ENCODE results near the gene OR52E1.
"Not testable (repeated sequence)": the region's sequence is repeated elsewhere in the genome, so short reads cannot be mapped to it uniquely, and the experiment has no call there.

Gene OR52E1

DNA sequence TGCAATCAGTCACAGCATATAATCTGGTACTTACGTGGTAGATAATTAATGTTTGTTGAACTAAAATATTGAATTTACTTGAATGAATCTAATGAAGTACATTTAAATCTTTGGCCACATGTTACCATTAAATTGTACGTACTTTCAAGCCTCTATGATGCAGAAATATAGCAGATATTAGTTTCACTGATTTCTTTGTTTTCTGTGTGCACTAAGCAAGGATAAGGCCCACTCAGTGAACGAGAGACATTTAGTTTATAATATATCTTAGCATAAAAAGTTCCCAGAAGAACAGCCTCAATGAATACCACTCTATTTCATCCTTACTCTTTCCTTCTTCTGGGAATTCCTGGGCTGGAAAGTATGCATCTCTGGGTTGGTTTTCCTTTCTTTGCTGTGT lies at the start of gene OR52E1:
TSS of gene OR52E1 (plus strand) at position 301 of the 400 bp plus-strand sequence.
- no peak for FAIRE-seq

DNA sequence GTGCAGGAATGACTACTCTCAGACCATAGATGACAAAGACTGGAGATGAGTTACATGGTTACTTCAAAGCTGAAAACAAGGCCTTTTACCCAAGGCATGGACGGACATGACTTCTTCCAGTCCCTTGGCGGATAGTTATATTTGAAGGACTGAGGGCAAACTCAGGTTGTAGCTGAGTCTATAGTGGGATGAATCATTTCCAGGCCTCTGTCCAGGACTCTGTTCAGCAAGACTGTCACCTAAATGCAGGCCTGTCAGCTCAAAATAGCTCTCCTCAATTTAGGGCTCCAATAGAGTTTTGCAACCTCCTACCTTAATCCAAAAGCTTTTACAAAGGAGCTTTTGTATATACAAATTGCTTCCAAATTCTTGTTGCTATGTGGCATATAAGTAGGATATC lies 47.4 kb upstream of the OR52E1 start:
- no peak for FAIRE-seq

- no peak for FAIRE-seq
These were observed 32.7 kb upstream of the OR52E1 start for GRCh38 chr11:5036669-5037068.

GRCh38 chr11:5037926-5038325 lies 31.4 kb upstream of the OR52E1 start:
- FAIRE-seq, result no peak

DNA sequence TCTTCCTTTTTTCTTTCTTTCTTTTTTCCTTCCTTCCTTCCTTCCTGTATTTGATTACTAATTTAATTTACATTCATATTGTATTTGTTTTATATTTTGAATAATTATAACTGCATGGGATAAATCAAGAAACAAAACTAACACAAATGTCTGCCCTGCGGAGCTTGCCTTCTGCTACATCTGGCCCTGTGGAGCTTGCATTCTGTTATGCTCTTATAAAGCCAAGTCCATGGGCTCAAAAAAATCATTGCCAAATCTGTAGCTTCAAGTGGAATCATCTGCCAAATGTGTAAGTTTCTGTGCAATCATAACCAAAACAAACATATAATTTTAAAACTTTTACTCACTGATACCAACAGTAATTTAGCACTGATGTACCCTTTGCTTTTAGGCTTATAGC lies 31.0 kb upstream of the OR52E1 start:
- FAIRE-seq, result no peak

DNA sequence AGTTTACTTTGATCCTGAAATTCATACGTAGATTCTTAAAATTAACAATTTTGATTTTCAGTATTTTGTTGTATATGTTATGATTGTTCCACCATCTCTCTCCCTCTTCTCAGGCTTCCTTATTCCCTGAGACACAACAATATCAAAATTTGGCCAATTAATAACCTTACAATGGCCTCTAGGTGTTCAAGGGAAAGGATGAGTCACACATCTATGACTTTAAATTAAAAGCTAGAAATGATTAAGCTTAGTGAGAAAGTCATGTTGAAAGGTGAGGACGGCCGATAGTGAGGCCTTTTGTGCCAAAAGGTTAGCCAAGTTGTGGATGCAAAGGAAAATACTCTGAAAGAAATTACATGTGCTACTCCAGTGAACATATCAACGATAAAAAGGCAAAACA lies 28.5 kb upstream of the OR52E1 start:
- no peak for FAIRE-seq

DNA sequence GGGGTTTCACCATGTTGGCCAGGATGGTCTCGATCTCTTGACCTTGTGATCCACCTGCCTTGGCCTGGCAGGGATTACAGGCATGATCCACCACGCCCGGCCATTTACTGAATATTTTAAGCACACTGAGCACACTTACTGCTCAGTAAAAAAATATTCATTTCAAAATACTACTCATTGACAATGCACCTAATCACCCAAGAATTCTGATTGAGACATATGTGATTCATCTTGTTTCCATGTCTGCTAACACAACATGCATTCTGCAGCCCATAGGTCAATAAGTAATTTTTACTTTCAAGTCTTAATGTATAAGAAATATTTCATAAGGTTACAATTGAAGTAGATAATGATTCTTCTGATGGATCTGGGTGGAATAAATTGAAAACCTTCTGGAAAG lies 27.3 kb upstream of the OR52E1 start:
- FAIRE-seq, result no peak

GRCh38 chr11:5043380-5043779 lies 26.0 kb upstream of the OR52E1 start:
- FAIRE-seq, result no peak

GRCh38 chr11:5046226-5046625 lies 23.1 kb upstream of the OR52E1 start, which contains the start of gene OR52J3:
Gene OR52J3 (plus strand): TSS chr11:5046526. CDS start chr11:5046526, 0 bp downstream.
- no peak for FAIRE-seq

- no peak for FAIRE-seq
These were observed 22.5 kb upstream of the OR52E1 start for GRCh38 chr11:5046754-5047330.

- not testable (repeated sequence) for FAIRE-seq
These were observed 10.7 kb upstream of the OR52E1 start for GRCh38 chr11:5058679-5059078.

- FAIRE-seq, result no peak
These were observed 10.0 kb upstream of the OR52E1 start, which contains the start of gene OR52E2 for GRCh38 chr11:5059391-5059790. Gene OR52E2 (minus strand): TSS chr11:5059627. CDS start chr11:5059627, 0 bp downstream.

GRCh38 chr11:5065027-5065426 lies 4.3 kb upstream of the OR52E1 start:
- no peak for FAIRE-seq

- FAIRE-seq, result no peak
These were observed 2.4 kb downstream of the OR52E1 start for GRCh38 chr11:5071799-5072198.

GRCh38 chr11:5081405-5081804 lies 12.0 kb downstream of the OR52E1 start:
- no peak for FAIRE-seq

DNA sequence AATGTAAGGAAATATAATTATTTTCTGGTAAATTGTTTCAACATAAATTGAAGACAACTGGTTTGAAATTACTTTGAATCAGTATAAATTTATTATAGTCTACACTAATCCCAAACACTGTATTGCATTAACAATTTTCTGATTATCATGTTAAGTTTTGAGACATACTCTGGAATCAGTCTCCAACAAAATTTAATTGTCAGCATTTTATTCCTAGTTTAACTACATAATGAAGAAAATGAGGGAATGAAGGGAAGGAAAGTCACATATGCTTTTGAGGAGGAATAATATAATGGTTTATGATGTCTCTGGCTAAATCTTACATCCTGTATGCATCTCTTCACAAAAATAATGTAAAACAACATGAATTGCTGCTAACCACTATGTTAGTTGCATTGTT lies 14.2 kb downstream of the OR52E1 start:
- no peak for FAIRE-seq

DNA sequence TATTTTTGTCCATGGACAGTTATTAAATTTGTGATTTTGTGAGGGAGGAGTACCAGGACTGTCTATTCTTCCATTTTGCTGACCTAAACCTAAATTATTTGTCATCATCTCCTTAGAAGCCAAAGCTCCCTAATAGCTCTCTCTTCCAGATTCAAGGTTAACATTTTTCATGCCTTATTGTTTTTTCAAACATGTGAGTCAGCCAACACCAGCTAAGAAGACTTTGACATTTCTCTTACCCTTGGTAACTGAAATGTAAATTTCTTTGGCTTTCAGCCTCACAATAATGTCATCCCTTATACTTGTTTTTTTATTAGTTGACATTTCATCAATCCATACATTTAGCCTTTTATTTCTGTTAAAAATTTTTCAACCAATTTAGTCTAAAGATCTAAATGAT lies 19.2 kb downstream of the OR52E1 start:
- FAIRE-seq, result no peak

- no peak for FAIRE-seq
These were observed 21.3 kb downstream of the OR52E1 start for GRCh38 chr11:5090668-5091067.

GRCh38 chr11:5092821-5093585 lies 23.6 kb downstream of the OR52E1 start:
- no peak for FAIRE-seq

- no peak for FAIRE-seq
These were observed 26.6 kb downstream of the OR52E1 start for GRCh38 chr11:5096011-5096410.

DNA sequence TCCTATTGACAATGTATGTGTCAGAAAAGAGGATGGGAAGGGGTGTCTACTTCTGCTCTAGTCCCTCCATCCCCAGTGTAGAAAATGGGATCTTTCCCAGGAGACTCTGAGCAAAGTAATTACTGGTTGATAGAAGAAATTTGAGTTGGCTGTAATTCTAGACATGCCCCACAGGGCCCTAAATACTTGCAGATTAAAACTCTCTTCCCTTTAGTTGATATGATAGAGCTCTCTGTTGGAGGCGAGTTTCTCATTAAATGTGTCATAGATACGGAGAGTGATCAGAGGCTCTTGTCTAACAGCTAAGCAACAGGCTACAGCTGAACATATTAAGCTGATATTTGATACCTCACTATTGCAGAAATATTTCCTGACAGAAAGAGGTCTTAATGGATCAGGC lies 32.9 kb downstream of the OR52E1 start:
- no peak for FAIRE-seq

DNA sequence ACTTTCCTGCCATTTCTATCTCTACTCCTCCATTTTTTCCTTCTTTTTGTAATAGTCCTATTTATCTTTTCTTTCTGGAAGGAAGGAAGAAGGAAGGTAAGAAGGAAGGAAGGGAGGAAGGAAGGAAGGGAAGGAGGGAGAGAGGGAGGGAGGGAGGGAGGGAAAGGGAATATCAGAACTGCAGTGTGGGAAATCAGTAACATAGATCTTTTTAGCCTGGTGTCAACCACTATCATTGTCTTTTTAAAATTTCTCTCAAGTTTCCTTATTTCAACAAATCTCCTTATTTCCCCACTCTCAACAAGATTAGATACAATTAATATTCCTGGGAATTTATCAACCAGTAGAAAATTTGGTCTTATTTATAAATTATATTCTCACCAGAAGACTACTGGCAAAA lies 33.7 kb downstream of the OR52E1 start:
- FAIRE-seq, result no peak

- no peak for FAIRE-seq
These were observed 37.9 kb downstream of the OR52E1 start for GRCh38 chr11:5107285-5107684.

GRCh38 chr11:5115339-5115738 lies 46.0 kb downstream of the OR52E1 start:
- no peak for FAIRE-seq

DNA sequence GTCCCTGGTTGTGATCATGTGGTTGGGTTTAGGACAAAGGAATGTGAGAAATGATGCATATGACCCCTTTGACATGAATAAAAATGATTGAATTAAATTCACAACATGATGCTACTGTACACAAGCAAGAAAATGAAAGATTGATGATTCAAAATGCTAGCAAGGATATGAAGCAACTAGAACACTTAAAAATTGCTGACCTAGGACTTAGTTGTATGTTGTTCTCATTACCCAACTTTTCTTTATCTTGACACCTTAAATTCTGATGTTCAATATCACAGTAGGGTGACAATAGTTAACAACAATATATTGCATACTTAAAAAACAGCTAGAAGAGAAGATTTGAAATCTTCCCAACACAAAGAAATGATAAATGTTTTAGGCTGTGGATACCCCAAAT lies 48.2 kb downstream of the OR52E1 start:
- no peak for FAIRE-seq

Data from islet of Langerhans (tissue), 1 donor.